H54 (cell line): ENCODE measurements around the gene CTNNBL1.
"Not testable (repeated sequence)": the region's sequence is repeated elsewhere in the genome, so short reads cannot be mapped to it uniquely, and the experiment has no call there.

Experiments
- DNase-seq: peaks from one replicate; pipeline ENCODE4 v3.0.0; 2011; ENCODE audit warnings: low spot score, mixed read lengths; ENCODE audit not compliant: insufficient read length
- FAIRE-seq: peaks from 3 replicates; lab custom pipeline; 2011; peaks lifted over from hg19 to GRCh38; lab: Jason Lieb, UNC
- POLR2A ChIP-seq: IDR thresholded peaks from 2 replicates; pipeline ENCODE4 v1.6.1; 2011; ENCODE audit warnings: low read depth, mild to moderate bottlenecking, low read length

Gene CTNNBL1

GRCh38 chr20:37850724-37851355 lies 157.0 kb downstream of the CTNNBL1 start:
- TF ChIP-seq POLR2A: no peak
- no peak for DNase-seq
- FAIRE-seq: no peak

DNA sequence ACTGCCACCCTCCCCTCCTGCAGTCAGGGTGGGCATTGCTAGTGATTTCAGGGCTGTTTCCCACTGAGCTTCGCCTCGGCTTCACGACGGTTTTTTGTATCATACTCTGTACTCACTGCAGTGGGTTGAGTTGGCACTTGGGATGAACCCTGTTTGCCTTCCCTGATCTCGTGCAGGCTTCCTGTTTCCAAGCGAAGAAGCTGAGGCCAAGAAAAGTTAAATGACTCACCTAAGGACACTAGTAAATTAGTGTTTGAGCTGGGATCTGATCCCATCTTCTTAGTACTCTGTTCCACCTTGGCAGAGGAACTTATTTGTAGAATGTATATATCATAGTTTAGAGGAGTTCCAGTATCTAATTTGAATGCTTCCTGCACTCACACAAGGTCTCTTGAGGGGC lies 158.8 kb downstream of the CTNNBL1 start:
- DNase-seq (no peak), FAIRE-seq (no peak)
- TF ChIP-seq POLR2A: no peak

GRCh38 chr20:37853823-37854375 lies 160.1 kb downstream of the CTNNBL1 start:
- FAIRE-seq: no peak
- no peak for DNase-seq
- TF ChIP-seq POLR2A: no peak

GRCh38 chr20:37856034-37856433 lies 162.2 kb downstream of the CTNNBL1 start:
- DNase-seq, FAIRE-seq: not testable (repeated sequence)

- DNase-seq (no peak), FAIRE-seq (no peak)
- no peak for TF ChIP-seq POLR2A
Observed at GRCh38 chr20:37856932-37857660, 163.3 kb downstream of the CTNNBL1 start.

GRCh38 chr20:37859406-37860171 lies 165.8 kb downstream of the CTNNBL1 start:
- FAIRE-seq (no peak), DNase-seq (no peak)
- no peak for TF ChIP-seq POLR2A

- no peak for TF ChIP-seq POLR2A
- FAIRE-seq (no peak), DNase-seq (no peak)
Observed at GRCh38 chr20:37863289-37863688, 169.5 kb downstream of the CTNNBL1 start.

GRCh38 chr20:37864298-37864697 lies 170.5 kb downstream of the CTNNBL1 start:
- TF ChIP-seq POLR2A: no peak
- FAIRE-seq (no peak), DNase-seq (no peak)

- no peak for TF ChIP-seq POLR2A
- FAIRE-seq: no peak
- DNase-seq: no peak
Observed at GRCh38 chr20:37866051-37866450, 172.2 kb downstream of the CTNNBL1 start.

DNA sequence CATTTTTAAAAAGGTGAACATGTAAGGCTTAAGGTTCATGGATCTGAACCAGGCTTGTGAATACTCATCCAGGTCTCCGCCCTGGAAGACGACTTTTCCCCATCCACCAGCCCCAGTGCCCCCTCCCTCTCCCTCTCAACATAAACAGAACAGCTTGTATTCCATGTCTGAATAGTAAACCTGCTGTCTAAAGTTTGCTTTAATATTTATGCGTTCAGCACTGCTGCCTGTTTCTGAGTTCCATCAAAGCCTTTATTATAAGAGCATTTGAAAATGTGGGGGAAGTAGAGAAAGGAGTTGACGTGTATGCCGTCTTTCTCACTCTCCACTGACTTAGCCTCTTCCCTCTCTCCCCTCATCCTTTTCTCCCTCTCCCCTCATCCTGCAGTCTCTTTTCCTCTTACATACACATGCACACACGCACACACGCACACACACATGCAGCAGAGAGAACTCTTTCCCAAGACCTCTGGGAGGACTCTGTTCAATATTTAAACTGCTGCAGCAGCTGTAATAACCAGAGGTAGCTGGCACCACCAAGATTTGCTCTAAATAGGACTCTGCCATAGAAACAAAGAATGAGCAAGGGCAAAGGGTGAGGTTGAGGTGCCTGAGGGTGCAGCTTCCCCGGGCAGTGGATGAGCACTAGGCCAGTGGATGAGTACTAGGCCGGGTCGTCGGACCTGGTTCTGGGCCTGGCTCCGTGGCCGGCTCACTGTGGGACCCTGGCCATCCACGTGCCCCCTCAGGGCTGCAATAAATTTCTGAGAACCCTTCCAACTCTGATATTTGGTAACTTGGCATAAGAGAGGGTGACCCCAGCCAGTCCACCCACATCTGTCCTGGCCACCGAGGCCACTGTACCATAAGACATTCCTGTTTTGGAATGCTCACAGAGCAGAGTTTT lies 173.7 kb downstream of the CTNNBL1 start:
- FAIRE-seq (no peak), DNase-seq (no peak)
- no peak for TF ChIP-seq POLR2A

GRCh38 chr20:37868851-37869333 lies 175.1 kb downstream of the CTNNBL1 start:
- FAIRE-seq (no peak), DNase-seq (no peak)
- no peak for TF ChIP-seq POLR2A

GRCh38 chr20:37869334-37869861 lies 175.6 kb downstream of the CTNNBL1 start:
- DNase-seq (no peak), FAIRE-seq (no peak)
- no peak for TF ChIP-seq POLR2A

- no peak for TF ChIP-seq POLR2A
- DNase-seq (no peak), FAIRE-seq (no peak)
Observed at GRCh38 chr20:37870294-37870693, 176.5 kb downstream of the CTNNBL1 start.

DNA sequence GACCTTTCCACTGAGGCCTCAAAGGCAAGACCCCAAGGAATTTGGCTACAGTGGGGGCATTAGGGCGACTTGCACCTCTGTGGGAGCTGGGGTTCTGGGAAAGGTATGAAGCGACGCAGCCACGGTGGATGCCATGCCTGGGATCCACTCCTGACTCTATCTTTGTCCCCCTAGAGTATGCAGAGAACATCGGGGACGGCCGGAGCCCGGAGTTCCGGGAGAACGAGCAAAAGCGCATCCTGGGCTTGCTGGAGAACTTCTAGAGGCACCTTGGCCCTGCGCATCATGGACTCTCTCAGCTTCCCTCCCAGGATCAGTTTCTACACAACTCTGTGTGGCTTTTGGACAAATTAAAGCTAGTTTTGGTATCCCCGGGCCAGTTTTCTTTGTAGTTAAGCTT lies 177.9 kb downstream of the CTNNBL1 start:
- TF ChIP-seq POLR2A: no peak
- DNase-seq: no peak
- FAIRE-seq: no peak
